MM.1S (cell line): ENCODE measurements around the gene KCNQ1.

Source experiments
- DNase-seq: peaks from one replicate; pipeline ENCODE4 v3.0.0-alpha.2; 2015
- H2AFZ ChIP-seq: fragments of 300-600 bp; sonication (generic); 2 replicates; pipeline ENCODE4 v1.6.0; 2016; ENCODE audit warnings: antibody characterized with exemption, low read length
- H3F3A ChIP-seq: fragments of 300-600 bp; sonication (generic); 2 replicates; pipeline ENCODE4 v1.6.1; 2016; ENCODE audit warnings: mild to moderate bottlenecking, antibody characterized with exemption, low read length, moderate library complexity, mixed read lengths; ENCODE audit not compliant: insufficient read depth
- H3K27ac ChIP-seq: fragments of 300-600 bp; sonication (generic); 2 replicates; pipeline ENCODE4 v1.5.1; 2016; ENCODE audit warnings: mild to moderate bottlenecking, low read length
- H3K27me3 ChIP-seq: fragments of 300-600 bp; sonication (generic); replicated peaks from 2 replicates; pipeline ENCODE4 v1.6.0; 2016; ENCODE audit warnings: low read length; ENCODE audit not compliant: insufficient read depth
- H3K36me3 ChIP-seq: fragments of 300-600 bp; sonication (generic); replicated peaks from 2 replicates; pipeline ENCODE4 v1.6.1; 2016; ENCODE audit warnings: mild to moderate bottlenecking, low read length, mixed read lengths; ENCODE audit not compliant: insufficient read depth
- H3K4me1 ChIP-seq: fragments of 300-600 bp; sonication (generic); 2 replicates; pipeline ENCODE4 v1.6.1; 2016; ENCODE audit warnings: low read length, mixed read lengths
- H3K4me2 ChIP-seq: fragments of 300-600 bp; sonication (generic); 2 replicates; pipeline ENCODE4 v1.6.0; 2016; ENCODE audit warnings: low read depth, low read length
- H3K4me3 ChIP-seq: fragments of 300-600 bp; sonication (generic); 2 replicates; pipeline ENCODE4 v1.5.1; 2016; ENCODE audit warnings: low read length, mixed read lengths
- H3K79me2 ChIP-seq: fragments of 300-600 bp; sonication (generic); 2 replicates; pipeline ENCODE4 v1.6.1; 2016; ENCODE audit warnings: mixed run types, low read length, mixed read lengths
- H3K9ac ChIP-seq: fragments of 300-600 bp; sonication (generic); 2 replicates; pipeline ENCODE4 v1.6.1; 2016; ENCODE audit warnings: low read length, mixed read lengths
- H3K9me2 ChIP-seq: fragments of 300-600 bp; sonication (generic); replicated peaks from 2 replicates; pipeline ENCODE4 v1.6.1; 2016; ENCODE audit warnings: mild to moderate bottlenecking, low read length, mixed read lengths; ENCODE audit not compliant: insufficient read depth
- H3K9me3 ChIP-seq: fragments of 300-600 bp; sonication (generic); replicated peaks from 2 replicates; pipeline ENCODE4 v1.6.1; 2016; ENCODE audit warnings: mild to moderate bottlenecking, low read length, mixed read lengths; ENCODE audit not compliant: insufficient read depth
- H4K20me1 ChIP-seq: fragments of 300-600 bp; sonication (generic); 2 replicates; pipeline ENCODE4 v1.6.1; 2016; ENCODE audit warnings: mild to moderate bottlenecking, low read length, moderate library complexity, mixed read lengths; ENCODE audit not compliant: insufficient read depth
- EZH2 ChIP-seq: fragments of 300-600 bp; sonication (generic); optimal IDR thresholded peaks from 2 replicates; pipeline ENCODE3; 2017; ENCODE audit warnings: low read depth, mild to moderate bottlenecking, antibody characterized with exemption, low read length, mixed read lengths
- EZH2phosphoT487 ChIP-seq: fragments of 300-600 bp; sonication (generic); IDR thresholded peaks from 2 replicates; pipeline ENCODE4 v1.6.1; 2018; ENCODE audit warnings: antibody characterized with exemption, low read length
- TF ChIP-seq, protein P1 (sequence below): fragments of 300-600 bp; sonication (generic); IDR thresholded peaks from 2 replicates; pipeline ENCODE4 v1.5.1; 2016; ENCODE audit warnings: antibody characterized with exemption, low read length, mixed read lengths

The KCNQ1 gene

DNA sequence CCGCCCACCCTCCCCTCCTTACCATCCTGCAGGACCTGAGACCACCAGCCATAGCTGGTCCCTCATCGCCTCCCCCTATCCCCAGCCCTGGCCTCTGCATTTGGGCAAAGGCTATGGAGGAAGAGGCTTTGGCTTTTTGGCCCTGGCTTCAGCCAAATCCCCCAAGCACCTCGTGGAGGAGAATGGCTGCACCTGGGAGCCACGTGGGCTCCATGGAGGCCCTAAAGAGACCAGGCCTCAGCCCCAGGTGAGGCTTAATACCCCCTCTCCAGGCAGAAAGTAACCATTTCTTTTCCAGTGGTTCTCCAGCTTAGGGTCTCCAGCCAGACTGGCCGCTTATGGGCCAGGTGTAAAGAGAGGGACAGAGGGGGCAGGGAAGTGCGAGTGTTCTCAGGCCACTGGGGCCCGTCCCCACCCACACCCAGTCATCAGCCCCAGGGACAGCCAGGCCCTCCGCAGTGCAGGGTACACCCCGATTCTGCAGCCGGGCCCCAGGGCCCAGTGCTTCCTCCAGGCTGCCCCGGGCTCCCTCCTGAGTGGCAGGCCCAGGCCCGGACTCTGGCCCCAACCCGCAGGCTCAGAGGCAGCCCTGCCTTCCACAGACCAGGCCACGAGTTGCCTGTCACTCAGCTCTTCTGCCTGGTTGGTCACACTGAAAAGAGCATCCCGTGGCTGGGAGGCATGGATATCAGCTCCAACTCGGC lies 414.3 kb downstream of the KCNQ1 start:
- no peaks in the 10 kb centered on the region for H4K20me1 ChIP-seq
- no peak for DNase-seq
- H3K9me2 ChIP-seq = no peaks in the 10 kb centered on the region
- H3F3A ChIP-seq = no peaks in the 10 kb centered on the region
- no peak overlapping the region for H3K4me2 ChIP-seq
- peaks cover 17% of the 10 kb centered on the region for H3K27me3 ChIP-seq
- H3K4me1 ChIP-seq = no peaks in the 10 kb centered on the region
- no peak overlapping the region for H3K9ac ChIP-seq
- no peaks in the 10 kb centered on the region for H3K79me2 ChIP-seq
- TF ChIP-seq, protein P1, sequence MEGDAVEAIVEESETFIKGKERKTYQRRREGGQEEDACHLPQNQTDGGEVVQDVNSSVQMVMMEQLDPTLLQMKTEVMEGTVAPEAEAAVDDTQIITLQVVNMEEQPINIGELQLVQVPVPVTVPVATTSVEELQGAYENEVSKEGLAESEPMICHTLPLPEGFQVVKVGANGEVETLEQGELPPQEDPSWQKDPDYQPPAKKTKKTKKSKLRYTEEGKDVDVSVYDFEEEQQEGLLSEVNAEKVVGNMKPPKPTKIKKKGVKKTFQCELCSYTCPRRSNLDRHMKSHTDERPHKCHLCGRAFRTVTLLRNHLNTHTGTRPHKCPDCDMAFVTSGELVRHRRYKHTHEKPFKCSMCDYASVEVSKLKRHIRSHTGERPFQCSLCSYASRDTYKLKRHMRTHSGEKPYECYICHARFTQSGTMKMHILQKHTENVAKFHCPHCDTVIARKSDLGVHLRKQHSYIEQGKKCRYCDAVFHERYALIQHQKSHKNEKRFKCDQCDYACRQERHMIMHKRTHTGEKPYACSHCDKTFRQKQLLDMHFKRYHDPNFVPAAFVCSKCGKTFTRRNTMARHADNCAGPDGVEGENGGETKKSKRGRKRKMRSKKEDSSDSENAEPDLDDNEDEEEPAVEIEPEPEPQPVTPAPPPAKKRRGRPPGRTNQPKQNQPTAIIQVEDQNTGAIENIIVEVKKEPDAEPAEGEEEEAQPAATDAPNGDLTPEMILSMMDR = no peak
- no peak for TF ChIP-seq EZH2
- no peak for TF ChIP-seq EZH2phosphoT487
- H3K36me3 ChIP-seq = no peaks in the 10 kb centered on the region
- H3K27ac ChIP-seq = no peak overlapping the region
- H3K9me3 ChIP-seq = no peaks in the 10 kb centered on the region
- no peak overlapping the region for H2AFZ ChIP-seq
- H3K4me3 ChIP-seq = no peak overlapping the region

GRCh38 chr11:2859699-2860037 lies 414.9 kb downstream of the KCNQ1 start:
- H3F3A ChIP-seq = no peaks in the 10 kb centered on the region
- H3K4me3 ChIP-seq = no peak overlapping the region
- no peaks in the 10 kb centered on the region for H3K9me3 ChIP-seq
- H3K4me2 ChIP-seq = no peak overlapping the region
- H3K27ac ChIP-seq = no peak overlapping the region
- no peaks in the 10 kb centered on the region for H4K20me1 ChIP-seq
- peaks cover 17% of the 10 kb centered on the region for H3K27me3 ChIP-seq
- no peak for DNase-seq
- H3K9ac ChIP-seq = no peak overlapping the region
- no peak for TF ChIP-seq EZH2
- TF ChIP-seq EZH2phosphoT487 = no peak
- TF ChIP-seq, protein P1 = no peak
- H3K79me2 ChIP-seq = no peaks in the 10 kb centered on the region
- H2AFZ ChIP-seq = no peak overlapping the region
- H3K9me2 ChIP-seq = no peaks in the 10 kb centered on the region
- H3K36me3 ChIP-seq = no peaks in the 10 kb centered on the region
- no peaks in the 10 kb centered on the region for H3K4me1 ChIP-seq

DNA sequence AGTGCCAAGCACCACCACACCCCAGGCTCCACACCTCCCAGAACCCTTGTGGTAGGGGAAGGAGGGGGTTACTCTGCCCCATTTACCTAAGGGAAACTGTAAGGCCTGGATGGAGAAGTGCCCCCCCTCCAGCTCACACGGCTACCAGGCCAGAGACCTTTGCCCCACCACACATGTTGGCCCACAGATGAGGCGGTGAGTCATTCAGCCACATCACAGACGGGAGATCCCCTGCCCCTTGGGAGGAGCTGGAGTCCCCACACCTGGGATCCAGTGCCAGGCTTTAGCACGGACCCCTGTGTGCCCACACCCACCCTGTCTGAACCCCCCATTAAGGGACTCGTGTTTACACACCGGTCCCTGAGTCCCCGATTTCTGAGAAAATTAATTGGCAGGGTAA lies 415.8 kb downstream of the KCNQ1 start:
- Histone ChIP-seq H4K20me1 (no peaks in the 10 kb centered on the region), H3K79me2 (no peaks in the 10 kb centered on the region), H3K4me3 (no peak overlapping the region), H3K9me3 (no peaks in the 10 kb centered on the region), H3K27me3 (peaks cover 17% of the 10 kb centered on the region), H3K36me3 (no peaks in the 10 kb centered on the region), H3K9ac (no peak overlapping the region), H3K27ac (no peak overlapping the region), H3K4me1 (no peaks in the 10 kb centered on the region), H3F3A (no peaks in the 10 kb centered on the region), H3K9me2 (no peaks in the 10 kb centered on the region), H3K4me2 (no peak overlapping the region), H2AFZ (no peak overlapping the region)
- no peak for TF ChIP-seq EZH2phosphoT487
- TF ChIP-seq, protein P1 = no peak
- TF ChIP-seq EZH2 = no peak
- no peak for DNase-seq
